HUES48 (cell line): ENCODE measurements around the gene GALNT13.

ENCODE experiments used
- H3K27ac ChIP-seq: one replicate; pipeline ENCODE4 v1.7.0; 2013; ENCODE audit warnings: low read depth, low read length, inconsistent platforms
- H3K27me3 ChIP-seq: 2 replicates; pipeline ENCODE4 v1.6.1; 2013; ENCODE audit warnings: mild to moderate bottlenecking, low read length; ENCODE audit not compliant: control insufficient read depth, insufficient read depth
- H3K36me3 ChIP-seq: 2 replicates; pipeline ENCODE4 v1.6.1; 2013; ENCODE audit warnings: low read length; ENCODE audit not compliant: control insufficient read depth, insufficient read depth
- H3K4me1 ChIP-seq: 2 replicates; pipeline ENCODE4 v1.6.1; 2013; ENCODE audit warnings: mild to moderate bottlenecking, low read length; ENCODE audit not compliant: control insufficient read depth, insufficient read depth
- H3K4me3 ChIP-seq: 2 replicates; pipeline ENCODE4 v1.5.1; 2013; ENCODE audit warnings: mild to moderate bottlenecking, low read depth, low read length
- H3K9ac ChIP-seq: 2 replicates; pipeline ENCODE4 v1.6.1; 2013; ENCODE audit warnings: mild to moderate bottlenecking, low read depth, low read length, moderate library complexity
- H3K9me3 ChIP-seq: 2 replicates; pipeline ENCODE4 v1.6.1; 2013; ENCODE audit warnings: low read length; ENCODE audit not compliant: control insufficient read depth, insufficient read depth

Gene GALNT13

GRCh38 chr2:153875801-153876466 is 4.2 kb downstream of the GALNT13 start:
- Histone ChIP-seq H3K4me3 (no peak overlapping the region), H3K9ac (no peak overlapping the region), H3K36me3 (no peaks in the 10 kb centered on the region), H3K27ac (no peak overlapping the region), H3K27me3 (peaks cover 32% of the 10 kb centered on the region), H3K4me1 (0 out of 2 replicates have a peak, but pooled peaks cover 10% of the 10 kb centered on the region), H3K9me3 (no peaks in the 10 kb centered on the region)

- Histone ChIP-seq H3K27ac (no peak overlapping the region), H3K9me3 (no peaks in the 10 kb centered on the region), H3K9ac (no peak overlapping the region), H3K4me1 (0 out of 2 replicates have a peak, but pooled peaks cover 4% of the 10 kb centered on the region), H3K36me3 (no peaks in the 10 kb centered on the region), H3K4me3 (no peak overlapping the region), H3K27me3 (no peaks in the 10 kb centered on the region)
Measured at GRCh38 chr2:153880926-153881325, 9.2 kb downstream of the GALNT13 start.

DNA sequence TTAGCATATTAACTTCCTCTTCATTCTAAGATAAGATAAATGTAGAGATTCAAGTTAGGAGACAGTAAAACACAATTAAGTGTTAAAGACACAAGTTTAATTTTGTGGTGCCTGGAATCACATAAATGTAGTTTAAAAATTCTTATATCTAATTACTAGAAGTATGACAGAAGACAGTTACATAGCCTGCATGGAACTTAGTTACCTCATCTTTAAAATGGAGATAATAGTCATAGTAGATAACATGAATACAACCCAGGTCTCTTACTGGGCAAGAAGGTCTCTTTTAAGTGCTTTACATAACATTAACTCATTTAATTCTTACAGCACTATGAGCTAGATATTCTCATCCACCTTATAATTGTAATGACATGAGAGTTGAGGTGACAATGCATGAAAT is 15.1 kb downstream of the GALNT13 start:
- Histone ChIP-seq H3K27me3 (no peaks in the 10 kb centered on the region), H3K4me1 (peaks cover 24% of the 10 kb centered on the region), H3K36me3 (no peaks in the 10 kb centered on the region), H3K9ac (no peak overlapping the region), H3K9me3 (no peaks in the 10 kb centered on the region), H3K27ac (no peak overlapping the region), H3K4me3 (no peak overlapping the region)

DNA sequence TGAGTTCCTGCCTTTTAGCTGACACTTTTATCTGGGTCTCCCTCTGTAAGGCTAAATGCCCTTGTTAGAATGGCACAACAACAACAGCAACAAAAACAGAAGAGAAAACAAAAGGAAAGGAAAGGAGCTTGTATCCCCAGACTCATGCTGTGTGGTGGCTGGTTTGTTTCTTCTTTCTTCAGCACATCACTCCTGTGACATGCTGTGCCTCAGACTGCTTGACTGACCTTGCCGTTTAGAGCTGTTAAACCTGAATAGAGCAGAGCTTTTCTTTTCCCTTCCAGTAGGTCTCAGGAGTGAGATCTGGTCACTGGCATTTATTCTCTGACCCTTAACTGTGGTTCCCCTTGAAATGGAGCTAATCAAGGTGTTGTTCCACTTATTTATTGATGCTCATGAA is 18.9 kb downstream of the GALNT13 start:
- H3K36me3 ChIP-seq: no peaks in the 10 kb centered on the region
- H3K9me3 ChIP-seq: no peaks in the 10 kb centered on the region
- no peaks in the 10 kb centered on the region for H3K27me3 ChIP-seq
- H3K4me1 ChIP-seq: peaks cover 20% of the 10 kb centered on the region
- no peak overlapping the region for H3K4me3 ChIP-seq
- H3K27ac ChIP-seq: peak overlapping the region; percentile 74
- H3K9ac ChIP-seq: no peak overlapping the region

DNA sequence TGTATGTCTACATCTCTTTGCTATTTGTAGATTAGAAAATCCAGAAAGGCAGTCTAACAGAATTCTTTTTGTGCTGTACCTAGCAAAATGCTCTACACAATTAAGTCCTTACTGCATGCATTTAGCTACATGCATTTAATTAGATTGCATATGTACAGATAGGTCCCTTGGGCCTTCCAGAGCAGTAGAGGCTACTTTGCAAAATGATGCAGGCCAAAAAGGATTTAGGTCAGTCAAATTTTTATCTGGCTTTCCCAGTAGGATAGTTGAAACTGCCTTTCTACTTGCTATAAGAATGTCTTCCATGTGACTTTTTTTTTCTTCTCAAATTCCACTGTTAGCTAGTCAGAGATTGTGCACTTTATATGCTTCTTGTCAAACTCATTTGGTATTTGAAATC is 19.3 kb downstream of the GALNT13 start:
- peak overlapping the region; percentile 54 for H3K27ac ChIP-seq
- no peaks in the 10 kb centered on the region for H3K36me3 ChIP-seq
- peaks cover 20% of the 10 kb centered on the region for H3K4me1 ChIP-seq
- no peaks in the 10 kb centered on the region for H3K27me3 ChIP-seq
- H3K9me3 ChIP-seq: no peaks in the 10 kb centered on the region
- H3K9ac ChIP-seq: no peak overlapping the region
- no peak overlapping the region for H3K4me3 ChIP-seq

GRCh38 chr2:153912798-153913396 is 41.2 kb downstream of the GALNT13 start:
- H3K4me1 ChIP-seq: no peaks in the 10 kb centered on the region
- no peak overlapping the region for H3K27ac ChIP-seq
- no peaks in the 10 kb centered on the region for H3K36me3 ChIP-seq
- H3K9me3 ChIP-seq: no peaks in the 10 kb centered on the region
- no peak overlapping the region for H3K9ac ChIP-seq
- H3K27me3 ChIP-seq: no peaks in the 10 kb centered on the region
- no peak overlapping the region for H3K4me3 ChIP-seq

- Histone ChIP-seq H3K4me3 (no peak overlapping the region), H3K27ac (no peak overlapping the region), H3K27me3 (no peaks in the 10 kb centered on the region), H3K9ac (no peak overlapping the region), H3K36me3 (no peaks in the 10 kb centered on the region), H3K9me3 (no peaks in the 10 kb centered on the region), H3K4me1 (no peaks in the 10 kb centered on the region)
Measured at GRCh38 chr2:153917570-153917969, 45.8 kb downstream of the GALNT13 start.

DNA sequence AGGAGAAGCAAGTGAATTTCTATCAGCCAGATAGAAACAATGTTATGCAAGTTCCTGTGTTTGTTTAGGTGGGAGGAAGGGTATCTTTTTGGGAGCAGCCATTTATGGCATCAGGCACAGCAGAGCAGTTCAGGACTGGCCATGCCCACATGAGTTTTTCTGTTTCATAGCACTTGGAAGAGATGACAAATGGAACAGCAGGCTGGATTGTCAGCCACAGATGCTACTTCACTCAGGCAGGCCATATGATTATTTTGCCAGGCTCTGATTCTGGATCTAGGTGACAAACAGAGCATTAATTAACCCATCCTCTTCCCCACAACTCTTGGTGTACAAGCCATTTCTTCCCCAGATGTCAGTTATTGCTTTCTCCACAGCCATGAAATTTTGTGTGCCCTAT is 63.8 kb downstream of the GALNT13 start:
- H3K9me3 ChIP-seq: no peaks in the 10 kb centered on the region
- H3K4me3 ChIP-seq: no peak overlapping the region
- H3K27me3 ChIP-seq: no peaks in the 10 kb centered on the region
- H3K9ac ChIP-seq: no peak overlapping the region
- H3K4me1 ChIP-seq: peaks cover 9% of the 10 kb centered on the region
- no peak overlapping the region for H3K27ac ChIP-seq
- no peaks in the 10 kb centered on the region for H3K36me3 ChIP-seq

- no peaks in the 10 kb centered on the region for H3K27me3 ChIP-seq
- H3K4me3 ChIP-seq: no peak overlapping the region
- H3K4me1 ChIP-seq: peaks cover 4% of the 10 kb centered on the region
- H3K9me3 ChIP-seq: no peaks in the 10 kb centered on the region
- H3K9ac ChIP-seq: no peak overlapping the region
- no peak overlapping the region for H3K27ac ChIP-seq
- no peaks in the 10 kb centered on the region for H3K36me3 ChIP-seq
Measured at GRCh38 chr2:153939124-153939796, 67.5 kb downstream of the GALNT13 start.

GRCh38 chr2:153940511-153940910 is 68.8 kb downstream of the GALNT13 start:
- Histone ChIP-seq H3K4me3 (no peak overlapping the region), H3K27ac (no peak overlapping the region), H3K9me3 (no peaks in the 10 kb centered on the region), H3K27me3 (no peaks in the 10 kb centered on the region), H3K4me1 (peaks cover 4% of the 10 kb centered on the region), H3K36me3 (no peaks in the 10 kb centered on the region), H3K9ac (no peak overlapping the region)

- no peak overlapping the region for H3K4me3 ChIP-seq
- H3K9me3 ChIP-seq: no peaks in the 10 kb centered on the region
- no peaks in the 10 kb centered on the region for H3K36me3 ChIP-seq
- peaks cover 4% of the 10 kb centered on the region for H3K4me1 ChIP-seq
- no peaks in the 10 kb centered on the region for H3K27me3 ChIP-seq
- H3K9ac ChIP-seq: no peak overlapping the region
- no peak overlapping the region for H3K27ac ChIP-seq
Measured at GRCh38 chr2:153944800-153945199, 73.1 kb downstream of the GALNT13 start.
